Measurements from ENCODE around the gene DAPK3. TPM values are rescaled to one million over a fixed set of nuclear protein-coding genes. Genes with fewer than 3 reads are reported as not detected.

The DAPK3 gene
- total and polyA plus RNA-seq, 8 donors = 20.6 to 61.4 (median 30.4) TPM

DNA sequence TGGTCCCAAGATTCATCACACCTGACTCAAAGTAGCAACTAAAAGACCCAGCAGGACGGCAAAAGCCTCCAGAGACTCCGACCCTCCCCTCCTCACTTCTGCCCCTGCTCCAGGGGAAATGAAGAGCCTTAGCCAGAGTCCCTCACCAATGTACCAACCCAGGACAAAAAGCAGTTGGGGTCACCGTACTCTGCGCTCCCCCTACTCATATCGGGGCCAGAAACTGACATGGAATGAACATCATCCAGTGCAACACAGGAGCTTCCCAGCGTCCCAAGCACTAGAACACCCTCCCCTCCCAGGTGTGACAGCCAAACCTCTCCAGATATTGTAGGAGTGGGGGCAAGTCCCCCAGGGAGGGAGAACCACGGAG is 12.6 kb upstream of the DAPK3 start:
- DNase-seq (no peak), FAIRE-seq (no peak), ATAC-seq (no peak)
- WGBS, 2 donors = 39 to 41% methylated on average over 7 of the region's 7 CpGs
- Histone ChIP-seq H3K4me1 (peaks cover 16 to 39% (median 27%) of the 10 kb centered on the region in 3 donors), H3K9me3 (no peaks in the 10 kb centered on the region), H3K27ac (peak overlapping the region in 2 of 4 donors; percentile 7 to 87), H3K27me3 (no peaks in the 10 kb centered on the region), H3K4me3 (peak overlapping the region in 3 of 4 donors; percentile 63 to 99 (median 77)), H3K36me3 (peaks cover 30 to 56% (median 54%) of the 10 kb centered on the region in 3 donors)
- intact Hi-C loops (cut with DNase I) = no loop called here
- TF ChIP-seq CTCF (IDR thresholded peaks at IDR 0.05) = no peak

- peak overlapping the region in 1 of 4 donors; percentile 87 for H3K27ac ChIP-seq
- no peak for ATAC-seq
- H3K4me3 ChIP-seq = peak overlapping the region in 1 of 4 donors; percentile 77
These were observed 12.0 kb upstream of the DAPK3 start for GRCh38 chr19:3982701-3983541.

GRCh38 chr19:3981736-3982681 is 11.1 kb upstream of the DAPK3 start:
- DNase-seq (peak in 3 of 6 donors; percentile 18 to 52 (median 31)), ATAC-seq (no peak), FAIRE-seq (no peak)
- Histone ChIP-seq H3K36me3 (peaks cover 35 to 71% (median 69%) of the 10 kb centered on the region in 3 donors), H3K27me3 (no peaks in the 10 kb centered on the region), H3K4me3 (no peak overlapping the region), H3K27ac (no peak overlapping the region), H3K9me3 (no peaks in the 10 kb centered on the region), H3K4me1 (peaks cover 16 to 32% (median 21%) of the 10 kb centered on the region in 3 donors)
- TF ChIP-seq CTCF (IDR thresholded peaks at IDR 0.05) = no peak
- intact Hi-C loops (cut with DNase I) = no loop called here
- WGBS, 2 donors = 75 to 84% methylated on average over 39 of the region's 39 CpGs

More at GRCh38 chr19:3982701-3983541, 12.0 kb upstream of the DAPK3 start:
- no peak for FAIRE-seq
- DNase-seq = peak; percentile 19 to 80 (median 42)
- H3K4me1 ChIP-seq = peaks cover 16 to 39% (median 27%) of the 10 kb centered on the region in 3 donors
- H3K9me3 ChIP-seq = no peaks in the 10 kb centered on the region
- peaks cover 30 to 62% (median 60%) of the 10 kb centered on the region in 3 donors for H3K36me3 ChIP-seq
- WGBS, 2 donors = 71 to 80% methylated on average over 40 of the region's 40 CpGs
- no peak for TF ChIP-seq CTCF (IDR thresholded peaks at IDR 0.05)
- intact Hi-C loops (cut with DNase I) = no loop called here
- H3K27me3 ChIP-seq = no peaks in the 10 kb centered on the region

GRCh38 chr19:3981373-3981735 is 10.5 kb upstream of the DAPK3 start:
- no peak for TF ChIP-seq CTCF (IDR thresholded peaks at IDR 0.05)
- DNase-seq (peak in 1 of 6 donors; percentile 27), ATAC-seq (no peak), FAIRE-seq (no peak)
- no peak overlapping the region for H3K27ac ChIP-seq
- H3K4me3 ChIP-seq = no peak overlapping the region
- peaks cover 13 to 25% (median 15%) of the 10 kb centered on the region in 3 donors for H3K4me1 ChIP-seq
- no peaks in the 10 kb centered on the region for H3K27me3 ChIP-seq
- intact Hi-C loops (cut with DNase I) = no loop called here
- no peaks in the 10 kb centered on the region for H3K9me3 ChIP-seq
- peaks cover 38 to 78% (median 76%) of the 10 kb centered on the region in 3 donors for H3K36me3 ChIP-seq
- WGBS, 2 donors = 85 to 87% methylated on average over 10 of the region's 10 CpGs
